Glomerular visceral epithelial cell (primary cell): ENCODE results near the gene RNASEH2B.

Source experiments
- DNase-seq: peaks from one replicate; pipeline ENCODE4 v3.0.0-alpha.2; 2016; ENCODE audit errors: extremely low spot score

Gene RNASEH2B

DNA sequence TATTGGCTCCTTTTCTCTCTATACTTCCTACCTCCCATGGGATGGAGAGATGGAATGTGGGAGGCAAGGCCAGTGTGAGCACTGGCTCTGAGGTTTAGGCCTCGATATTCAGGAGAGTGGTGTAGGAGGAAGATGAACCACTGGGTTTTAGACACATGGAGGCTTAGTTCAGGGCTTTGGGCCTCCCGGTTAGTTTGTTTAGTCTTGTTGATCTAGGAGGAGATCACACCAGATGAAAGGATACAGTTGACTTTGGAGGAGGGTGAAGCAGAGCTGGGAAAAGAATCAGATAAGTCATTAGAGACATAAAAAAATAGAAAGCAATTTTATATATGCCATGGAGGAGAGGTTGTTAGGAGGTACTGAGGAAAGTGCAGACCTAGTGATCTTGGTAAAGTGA lies 30.9 kb downstream of the RNASEH2B start:
- no peak for DNase-seq

DNA sequence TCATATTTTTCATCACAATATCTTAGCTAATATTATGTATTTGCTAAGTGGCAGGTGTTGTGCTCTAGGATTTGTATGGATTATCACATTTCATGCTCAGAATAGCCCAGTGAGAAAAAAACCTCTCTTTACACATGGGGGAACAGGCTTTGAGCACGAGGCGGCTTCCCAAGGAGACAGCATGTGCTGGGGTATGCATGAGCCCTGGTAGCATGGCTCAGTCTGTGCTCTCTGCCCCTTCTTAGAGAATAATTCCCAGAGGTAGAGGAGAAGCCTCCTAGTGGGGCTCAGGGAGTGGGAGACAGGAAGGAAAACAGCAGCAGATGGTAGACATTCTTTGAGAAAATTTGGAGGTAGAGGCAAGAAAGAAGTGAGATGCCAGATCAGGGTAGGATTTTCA lies 31.6 kb downstream of the RNASEH2B start:
- DNase-seq: no peak

DNA sequence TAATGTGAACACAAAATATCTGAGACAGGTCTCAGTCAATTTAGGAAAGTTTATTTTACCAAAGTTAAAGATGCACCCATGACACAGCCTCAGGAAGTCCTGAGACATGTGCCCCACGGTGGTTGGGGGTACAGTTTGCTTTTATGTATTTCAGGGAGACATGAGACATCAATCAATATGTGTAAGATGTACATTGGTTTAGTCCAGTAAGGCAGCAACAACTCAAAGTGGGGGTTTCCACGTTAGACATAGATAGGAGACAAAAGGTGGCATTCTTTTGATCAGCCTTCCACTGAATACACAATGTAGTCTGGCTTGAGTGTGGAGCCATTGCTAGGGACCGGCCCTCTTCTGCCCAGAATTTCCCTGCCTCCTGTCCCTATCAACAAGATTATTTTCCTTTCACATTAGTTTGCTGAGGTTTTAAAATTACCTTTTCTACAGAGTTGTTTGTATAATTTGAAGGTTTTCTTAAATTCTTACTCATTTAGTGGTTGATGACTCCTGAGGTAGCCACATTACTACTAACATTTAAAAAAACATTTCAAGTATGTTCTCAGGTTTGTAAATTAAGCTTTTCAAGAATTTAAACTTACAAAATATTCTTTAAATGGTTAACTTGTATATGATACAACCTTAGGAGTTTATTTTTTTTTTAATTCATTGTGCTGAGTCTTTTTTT lies 33.2 kb downstream of the RNASEH2B start:
- DNase-seq: no peak

DNA sequence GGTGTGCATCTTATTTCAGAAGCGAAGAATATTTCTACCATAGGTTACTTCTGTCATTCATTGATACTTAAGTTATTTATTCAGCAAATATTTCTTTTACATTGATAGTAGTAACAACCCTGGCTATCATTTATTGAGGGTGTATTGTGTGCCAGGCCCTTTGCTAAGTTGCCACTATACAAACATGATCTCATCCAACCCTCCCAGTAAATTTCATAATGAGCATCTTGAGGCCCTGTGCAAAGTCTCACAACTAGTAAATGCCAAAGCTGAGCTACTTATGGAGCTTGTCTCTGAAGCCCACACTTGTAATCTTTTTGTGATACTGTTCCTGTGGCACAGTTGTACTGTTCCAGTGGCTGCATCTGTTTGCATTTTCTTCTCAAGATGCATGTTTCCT lies 36.1 kb downstream of the RNASEH2B start:
- DNase-seq: no peak

DNA sequence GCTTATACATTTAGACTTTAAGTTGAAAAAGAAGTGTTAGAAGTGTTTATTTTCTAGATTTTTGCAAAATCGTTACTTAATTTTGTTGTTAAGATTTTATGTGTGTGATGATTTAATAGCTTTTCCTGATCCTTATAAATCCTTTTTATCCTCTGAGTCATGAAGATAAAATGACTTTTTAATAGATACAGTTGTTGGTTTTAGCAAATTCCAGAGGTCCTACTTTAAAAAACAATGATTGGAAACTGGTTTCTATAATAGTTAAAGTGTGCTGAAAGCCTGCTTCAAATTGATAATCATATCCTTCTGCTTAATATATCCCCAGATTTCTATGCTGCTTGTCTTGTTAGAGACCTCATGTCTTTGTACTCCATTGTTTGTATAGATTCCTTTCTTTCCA lies 39.0 kb downstream of the RNASEH2B start:
- no peak for DNase-seq

DNA sequence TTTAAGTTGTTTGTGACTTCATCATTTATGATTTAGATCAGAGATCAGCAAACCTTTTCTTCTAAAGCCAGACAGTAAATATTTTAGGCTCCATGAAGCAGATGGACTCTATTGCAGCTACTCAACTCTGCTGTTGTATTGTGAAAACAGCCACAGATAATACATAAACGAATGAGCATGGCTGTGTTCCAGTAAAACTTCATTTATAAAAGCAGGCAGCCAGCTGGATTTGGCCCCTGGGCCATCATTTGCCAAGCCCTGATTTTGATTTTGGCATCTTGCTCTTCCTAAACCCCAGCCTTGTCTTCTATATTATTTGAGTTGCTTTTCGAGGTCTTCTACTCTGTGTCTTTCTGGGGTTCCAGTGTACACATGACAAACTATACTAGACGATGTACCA lies 41.3 kb downstream of the RNASEH2B start:
- no peak for DNase-seq

DNA sequence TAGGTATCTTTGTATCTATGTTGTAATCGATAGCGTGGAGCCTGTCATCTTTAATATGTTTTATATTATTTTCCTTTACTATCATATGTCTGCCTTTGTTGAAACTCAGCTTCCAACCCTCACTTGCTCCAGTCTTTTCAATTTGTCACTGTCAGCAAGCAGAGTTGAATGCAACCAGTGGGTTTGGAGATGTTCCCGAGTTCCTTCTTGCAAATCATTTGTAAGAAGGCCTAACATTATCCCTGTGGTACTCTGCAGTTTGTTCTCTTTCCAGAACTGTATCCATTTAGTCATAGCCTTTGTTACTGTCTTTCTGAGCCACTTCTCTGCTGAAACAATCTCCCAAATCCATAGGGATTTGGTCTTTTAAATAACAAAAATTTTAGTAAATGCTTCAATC lies 41.8 kb downstream of the RNASEH2B start:
- no peak for DNase-seq

DNA sequence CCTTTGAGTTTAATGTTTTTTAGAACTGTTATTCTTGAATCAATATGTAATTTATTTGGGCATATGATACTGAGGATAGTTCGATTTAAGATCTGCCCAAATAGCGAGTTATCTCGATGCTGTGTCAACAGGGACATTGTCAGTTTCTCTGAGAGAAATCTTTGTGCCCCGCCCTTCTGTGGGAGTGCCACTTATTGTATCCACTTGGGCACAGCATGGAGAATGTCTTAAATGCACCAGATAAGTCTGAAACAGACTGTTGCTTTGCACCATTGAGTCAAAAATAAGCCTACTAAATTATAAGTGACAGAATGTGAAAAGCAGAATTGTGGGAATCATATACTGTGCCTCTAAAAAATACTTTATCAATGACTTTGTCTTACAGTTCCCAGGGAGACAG lies 45.6 kb downstream of the RNASEH2B start:
- DNase-seq: no peak

DNA sequence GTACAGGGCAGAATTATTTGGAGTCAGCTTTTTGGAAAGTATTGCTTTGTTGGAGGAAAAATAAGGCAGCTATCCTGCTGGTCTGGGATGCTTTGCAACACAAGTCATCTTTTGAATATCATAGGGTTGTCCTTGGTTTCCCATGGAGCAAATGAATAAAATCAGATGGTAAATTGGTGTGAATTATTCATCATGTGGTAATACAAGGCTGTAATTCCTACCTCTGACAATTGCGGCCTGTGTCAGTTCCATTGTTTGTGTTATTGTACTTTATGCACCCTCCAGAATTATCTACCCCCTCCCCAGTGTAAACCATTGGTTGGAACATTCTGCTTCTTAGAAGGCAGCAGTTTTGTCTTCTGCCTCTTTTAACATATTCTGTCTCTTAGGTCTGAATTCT lies 46.2 kb downstream of the RNASEH2B start:
- no peak for DNase-seq

DNA sequence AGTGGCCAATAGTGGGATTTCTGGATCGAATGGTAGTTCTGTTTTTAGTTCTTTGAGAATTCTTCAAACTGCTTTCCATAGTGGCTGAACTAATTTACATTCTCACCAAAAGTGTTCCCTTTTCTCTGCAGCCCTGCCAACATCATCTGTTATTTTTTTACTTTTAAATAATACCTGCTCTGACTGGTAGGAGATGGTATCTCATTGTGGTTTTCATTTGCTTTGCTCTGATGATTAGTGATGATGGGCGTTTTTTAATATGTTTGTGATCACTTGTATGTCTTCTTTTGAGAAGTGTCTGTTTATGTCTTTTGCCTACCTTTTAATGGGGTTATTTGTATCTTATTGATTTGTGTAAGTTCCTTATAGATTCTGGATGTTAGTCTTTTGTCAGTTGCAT lies 48.0 kb downstream of the RNASEH2B start:
- DNase-seq: no peak

DNA sequence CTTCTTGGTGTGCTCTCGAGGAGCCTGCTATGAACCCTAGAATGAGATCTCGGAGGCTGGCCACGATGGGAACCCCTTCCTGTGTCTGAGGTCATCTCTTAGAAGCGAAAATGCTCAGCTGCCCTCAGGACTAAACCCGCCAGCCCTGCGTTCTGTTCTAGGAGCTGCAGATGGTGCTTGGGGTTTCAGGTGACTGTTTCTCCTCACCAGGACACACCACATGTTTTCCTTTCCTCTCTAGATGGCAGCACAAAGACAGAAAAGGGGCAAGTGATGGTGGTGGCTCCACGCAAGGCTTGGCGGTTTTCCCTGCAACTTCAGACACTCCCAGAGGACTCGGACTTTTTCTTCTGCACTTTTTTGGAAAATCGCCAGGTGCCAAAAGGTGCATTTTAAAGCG lies 60.1 kb downstream of the RNASEH2B start:
- DNase-seq: no peak

DNA sequence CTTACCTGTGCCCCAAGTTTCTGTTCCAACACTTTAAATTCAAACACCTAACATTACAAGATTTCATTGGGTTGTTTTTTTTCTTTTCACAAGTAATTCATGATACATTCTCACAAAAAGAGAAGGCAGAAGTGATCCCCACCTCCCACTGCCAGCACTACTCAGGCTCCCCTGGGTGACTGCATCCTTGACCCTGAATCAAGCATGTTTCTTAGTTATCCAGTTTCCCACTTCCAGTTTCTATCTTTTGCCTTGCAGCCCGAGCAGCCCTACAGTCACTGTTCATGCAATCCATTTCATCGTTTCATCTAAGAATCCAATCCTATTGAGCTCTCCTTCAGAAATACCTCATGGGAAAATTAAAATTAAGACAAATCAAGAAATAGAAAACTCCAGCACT lies 61.4 kb downstream of the RNASEH2B start:
- DNase-seq: no peak

DNA sequence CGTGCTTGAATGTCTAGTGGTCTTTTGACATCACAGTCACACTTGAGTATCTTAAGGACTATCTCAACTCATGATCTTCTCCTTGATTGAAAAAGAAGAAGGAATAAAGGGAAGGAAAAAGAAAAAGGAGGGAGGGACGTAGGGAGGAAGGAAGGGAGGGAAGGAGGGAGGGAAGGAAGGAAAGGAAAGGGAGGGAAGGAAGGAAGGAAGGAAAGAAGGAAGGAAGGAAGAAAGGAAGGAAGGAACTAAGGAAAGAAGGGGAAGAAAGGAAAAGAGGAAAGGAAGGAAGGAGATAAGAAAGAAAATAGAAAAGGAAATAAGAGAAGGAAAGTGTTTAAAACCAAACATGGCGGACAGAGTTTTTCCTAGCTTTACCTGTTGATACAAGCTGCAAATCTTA lies 64.7 kb downstream of the RNASEH2B start:
- no peak for DNase-seq

DNA sequence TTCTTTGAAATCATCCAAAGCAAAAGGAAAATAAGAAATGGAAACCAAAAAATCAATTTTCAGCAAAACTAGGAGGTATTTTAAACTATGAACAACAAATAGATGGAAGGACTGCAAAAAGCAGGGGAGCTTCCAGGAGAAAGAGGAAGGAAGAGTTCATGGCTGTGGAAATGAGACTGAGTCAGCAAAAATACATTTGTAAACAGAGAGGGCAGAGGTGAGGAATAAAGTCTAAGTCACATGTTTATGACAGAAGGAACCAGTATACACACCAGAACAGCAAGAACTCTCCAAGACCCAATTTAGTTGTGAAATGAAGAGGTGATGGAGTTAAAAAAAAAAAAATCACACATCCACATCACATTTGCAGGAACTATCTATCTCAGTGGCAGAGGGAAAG lies 69.6 kb downstream of the RNASEH2B start:
- no peak for DNase-seq

DNA sequence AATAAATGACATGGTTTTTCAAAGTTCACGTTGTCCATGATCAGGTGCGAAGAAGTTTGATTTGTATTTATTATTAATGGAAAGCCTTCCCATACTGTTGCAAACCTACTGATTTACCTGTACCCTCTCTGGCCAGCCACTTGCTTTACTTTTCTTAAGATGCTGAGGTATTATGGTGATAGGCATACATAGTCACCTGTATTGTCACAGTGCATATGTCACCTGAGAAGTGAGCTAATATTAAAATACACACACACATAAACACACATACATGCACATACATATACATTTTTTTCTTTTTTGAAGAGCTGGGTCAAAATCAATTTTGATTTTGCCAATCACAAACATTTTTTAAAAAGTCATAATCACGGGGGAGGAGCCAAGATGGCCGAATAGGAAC lies 72.1 kb downstream of the RNASEH2B start:
- DNase-seq: no peak

DNA sequence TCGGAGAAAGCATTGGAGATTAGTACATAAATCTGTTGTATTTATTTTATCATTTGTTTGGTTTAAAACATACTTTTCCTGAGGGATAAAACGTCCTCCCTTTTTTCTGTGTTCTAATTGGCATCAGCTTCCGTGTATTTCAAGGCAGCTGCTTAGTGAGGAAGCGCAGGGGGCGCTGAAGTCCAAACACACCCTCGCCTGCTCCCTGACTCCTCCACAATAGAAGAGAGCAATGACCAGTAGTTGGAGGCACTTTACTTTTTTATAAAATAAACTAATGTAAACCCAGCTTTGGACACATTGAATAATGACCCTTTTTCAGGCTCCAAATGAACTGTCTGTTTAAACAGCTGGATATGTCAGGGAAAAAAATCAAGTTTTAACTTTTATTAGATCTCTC lies 79.9 kb downstream of the RNASEH2B start:
- DNase-seq: no peak

DNA sequence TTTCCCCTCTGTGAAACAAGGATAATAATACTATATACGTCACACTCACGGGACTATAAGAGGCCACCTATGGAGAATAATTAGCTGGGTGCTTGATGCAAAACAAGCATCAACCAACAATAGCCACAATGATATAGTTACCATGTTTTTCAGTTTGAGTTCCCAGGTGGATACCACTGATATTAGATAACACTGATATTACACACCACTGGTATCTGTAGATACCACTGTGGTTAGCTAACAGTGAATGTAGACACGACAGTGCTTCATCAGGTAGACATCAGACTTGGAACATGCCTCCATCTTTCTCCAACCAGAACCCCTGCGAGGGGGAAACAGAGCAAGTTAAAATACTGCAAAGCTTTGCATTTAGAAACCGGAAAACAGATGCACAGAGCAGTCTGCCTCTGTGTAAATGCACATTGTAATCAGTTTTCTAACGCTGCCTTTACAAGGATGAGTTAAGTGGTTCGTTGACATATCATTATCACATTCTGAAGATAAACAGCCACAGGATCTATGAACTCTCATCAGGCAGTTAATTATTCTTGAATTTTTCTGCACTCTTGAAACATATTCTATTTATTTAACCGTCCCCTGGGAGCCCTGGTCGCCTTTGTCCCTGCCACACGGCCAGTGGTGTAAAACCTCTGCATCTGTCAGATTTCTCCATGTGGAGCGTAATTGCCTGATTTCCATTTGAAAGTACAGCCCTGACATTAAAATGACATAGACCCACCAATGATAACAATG lies 80.7 kb downstream of the RNASEH2B start:
- DNase-seq: no peak

DNA sequence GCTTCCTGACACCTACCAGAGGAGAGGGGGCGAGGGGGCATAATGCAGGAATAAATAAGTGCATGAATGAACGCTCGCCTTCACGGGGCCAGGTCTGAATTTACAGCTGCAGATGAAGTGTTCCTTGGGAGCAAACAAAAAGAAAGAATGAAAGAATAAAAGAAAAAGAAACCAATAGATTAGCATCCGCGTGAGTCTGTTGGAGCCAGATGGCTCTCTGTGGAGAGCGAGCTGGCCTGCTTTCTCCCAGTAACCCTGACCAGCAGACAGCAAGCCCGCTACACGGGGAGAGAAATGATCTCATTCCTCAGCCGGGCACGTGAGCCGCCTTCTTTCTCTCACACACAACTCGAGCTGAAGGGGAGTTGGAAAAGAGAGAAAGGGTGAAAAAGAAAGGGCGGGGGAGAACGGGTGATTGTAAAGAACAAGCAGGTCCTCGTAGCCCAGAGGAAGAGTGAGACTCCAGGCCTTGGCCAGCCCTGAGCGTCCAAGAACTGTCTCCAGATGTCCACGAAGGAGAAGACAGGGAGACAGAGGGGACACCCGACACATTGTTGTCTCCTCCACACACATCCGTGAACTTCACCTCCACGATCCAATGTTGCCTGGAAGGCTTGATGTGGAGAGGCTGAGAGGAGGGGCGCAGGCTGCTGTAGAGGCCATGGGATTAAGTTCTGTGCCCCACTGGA lies 81.4 kb downstream of the RNASEH2B start:
- no peak for DNase-seq

DNA sequence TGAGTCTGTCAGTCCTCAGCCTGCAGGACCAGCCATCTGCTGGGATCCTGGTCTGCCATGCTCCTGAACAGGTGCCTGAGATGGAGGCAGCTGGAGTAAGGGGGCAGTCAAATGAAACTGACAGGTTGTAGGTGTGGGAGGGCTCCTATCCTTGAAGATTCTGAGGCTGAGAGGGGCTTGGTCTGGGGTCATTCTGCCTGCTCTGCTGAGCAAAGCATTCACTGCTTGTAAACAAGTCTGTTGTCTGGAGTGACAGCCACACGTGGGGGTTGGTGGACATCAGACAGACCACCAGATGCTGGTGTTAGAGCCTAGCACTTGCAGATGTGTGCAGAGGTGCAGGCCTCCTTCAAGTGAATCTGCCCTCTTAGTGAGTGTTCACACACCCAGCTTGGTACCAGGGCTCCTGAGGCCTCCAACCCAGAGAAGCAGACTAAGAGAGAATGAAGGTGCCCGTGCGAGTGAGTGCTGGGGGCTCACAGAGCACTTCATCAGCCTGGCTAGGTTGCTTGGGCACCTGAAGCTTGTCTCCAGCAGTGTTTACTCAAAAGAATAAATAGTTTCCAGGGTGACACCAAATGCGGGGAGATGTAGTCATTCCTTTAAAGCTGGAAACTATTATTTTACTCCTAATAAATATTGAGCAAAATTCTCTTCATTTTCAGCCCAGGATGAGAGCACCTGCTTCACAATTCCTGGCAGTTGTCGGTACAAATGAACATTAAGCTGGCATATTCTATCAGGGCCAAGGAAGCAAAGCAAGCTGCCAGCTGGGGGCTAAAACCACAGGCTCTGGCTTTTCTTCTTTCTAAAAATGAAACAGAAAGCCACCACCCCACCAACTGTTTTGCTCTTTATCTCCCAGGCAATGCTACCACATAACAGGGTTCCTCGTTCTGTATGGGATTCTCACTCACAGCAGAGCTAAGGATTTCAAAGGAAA lies 82.3 kb downstream of the RNASEH2B start:
- DNase-seq: no peak

DNA sequence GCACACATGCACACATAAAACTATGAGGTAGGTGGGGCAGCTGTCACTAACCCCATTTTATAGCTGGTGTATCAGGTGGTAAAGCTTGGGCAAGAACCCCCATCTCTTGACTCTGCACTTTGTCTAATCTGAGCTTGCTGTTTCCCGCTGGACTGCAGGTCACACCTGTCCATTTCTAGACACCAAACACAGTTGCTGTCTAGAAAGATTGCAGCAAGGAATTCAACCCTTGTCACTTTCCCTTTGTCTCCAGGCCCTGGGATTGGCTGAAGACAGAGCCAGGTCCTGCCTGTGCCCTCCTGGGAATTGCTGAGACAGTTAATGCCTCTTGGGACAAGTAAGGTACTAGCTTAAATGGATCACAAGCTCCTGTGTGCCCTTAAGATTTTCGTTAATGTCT lies 83.8 kb downstream of the RNASEH2B start:
- DNase-seq: no peak

DNA sequence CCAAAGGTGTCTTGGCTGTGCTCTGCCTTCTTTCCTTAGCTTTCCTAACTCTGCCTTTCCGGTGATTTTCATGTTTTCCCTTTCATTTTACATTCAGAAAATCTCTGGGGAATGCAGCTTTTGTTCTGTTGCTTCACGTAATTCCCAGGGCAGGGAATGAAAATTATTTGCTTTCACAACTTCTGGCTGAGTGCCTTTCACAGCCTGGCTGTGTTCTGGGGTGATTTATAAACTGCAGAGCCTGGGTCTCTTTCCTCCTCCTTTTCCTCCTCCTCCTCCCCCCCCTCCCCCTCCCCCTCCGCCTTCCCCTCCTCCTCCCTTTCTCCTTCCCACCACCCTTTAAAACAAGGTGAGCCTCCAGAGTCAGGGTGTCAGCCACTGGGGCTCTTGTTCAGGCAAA lies 84.3 kb downstream of the RNASEH2B start:
- DNase-seq: no peak

DNA sequence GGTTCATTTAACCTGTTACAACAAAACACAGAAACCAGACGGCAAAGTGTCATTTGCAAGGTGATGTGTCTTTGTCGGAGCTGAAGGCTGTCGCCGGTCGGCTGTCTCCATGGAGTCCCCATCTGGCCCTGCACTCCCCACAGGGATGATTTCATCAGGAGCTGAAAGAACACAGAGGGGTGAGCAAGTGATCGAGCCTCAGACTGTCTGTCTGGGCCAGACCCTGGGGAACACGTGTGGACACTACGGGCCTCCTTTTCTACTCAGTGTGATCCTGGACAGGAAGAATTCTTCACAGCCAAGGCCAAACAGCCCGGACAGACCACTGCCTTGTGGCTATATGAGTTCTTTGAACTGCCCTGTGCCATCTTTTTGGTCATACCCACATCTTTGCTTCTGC lies 85.1 kb downstream of the RNASEH2B start:
- DNase-seq: no peak
